ENCODE data around the gene LDHD.

- TF ChIP-seq CTCF (IDR thresholded peaks at IDR 0.05), result no peak
- TF ChIP-seq POLR2A (IDR thresholded peaks at IDR 0.05), result no peak
- no peak for TF ChIP-seq EP300 (IDR thresholded peaks at IDR 0.05)
These were observed 40.8 kb downstream of the LDHD start for GRCh38 chr16:75075688-75076268.
